CD4-positive, alpha-beta T cell (primary cell): Measurements from ENCODE around the gene PRL. TPM values are rescaled to one million over a fixed set of nuclear protein-coding genes. Genes with fewer than 3 reads are reported as not detected.

Experiments used
- ATAC-seq: fragments of 200-7000 bp; cut with Tn5 transposase; one replicate; pipeline ENCODE4 v1.10.0; 2022; ENCODE audit warnings: mild to moderate bottlenecking; ENCODE audit not compliant: poor library complexity
- CTCF ChIA-PET: fragments of 350-600 bp; sonication (Branson Sonifier 250); formaldehyde crosslinking; loops from one replicate; lab custom pipeline; 2021; ENCODE audit warnings: antibody characterized with exemption, inconsistent platforms; lab: Charles Lee
- POLR2A ChIA-PET: fragments of 350-600 bp; sonication (Branson Sonifier 250); formaldehyde crosslinking; loops from one replicate; lab custom pipeline; 2021; ENCODE audit warnings: antibody characterized with exemption, inconsistent platforms; lab: Charles Lee
- DNase-seq, 14 experiments: peaks; one replicate each; pipeline ENCODE4 v3.0.0-alpha.2; 2013 to 2020; ENCODE audit warnings: mixed read lengths in 2 of 14
- H3K27ac ChIP-seq, 2 donors: one replicate each; pipeline versions ENCODE4 v1.5.1 to v1.7.0; 2013; ENCODE audit warnings: low read length in 2 of 2, low read depth in 1 of 2, mild to moderate bottlenecking in 1 of 2
- H3K27me3 ChIP-seq, 2 experiments: 1 replicate in 1 of 2; 2 replicates in 1 of 2; pipeline versions ENCODE4 v1.6.1 to v1.7.0; 2013; ENCODE audit warnings: low read length in 2 of 2, control low read depth in 1 of 2, mild to moderate bottlenecking in 1 of 2, moderate library complexity in 1 of 2; ENCODE audit not compliant: insufficient read depth in 2 of 2, control insufficient read depth in 1 of 2
- H3K36me3 ChIP-seq: one replicate; pipeline ENCODE4 v1.6.1; 2013; ENCODE audit warnings: low read length, control low read depth; ENCODE audit not compliant: insufficient read depth
- H3K4me1 ChIP-seq: one replicate; pipeline ENCODE4 v1.6.1; 2013; ENCODE audit warnings: low read length, control low read depth; ENCODE audit not compliant: insufficient read depth
- H3K4me3 ChIP-seq: one replicate; pipeline ENCODE4 v1.5.1; 2013; ENCODE audit warnings: mild to moderate bottlenecking, low read length, moderate library complexity
- H3K9me3 ChIP-seq, 2 experiments: 1 replicate in 1 of 2; 2 replicates in 1 of 2; pipeline versions ENCODE4 v1.6.1 to v1.7.0; 2013; ENCODE audit warnings: low read length in 2 of 2, mild to moderate bottlenecking in 2 of 2, control low read depth in 1 of 2, moderate library complexity in 1 of 2; ENCODE audit not compliant: control insufficient read depth in 1 of 2, insufficient read depth in 1 of 2
- H3K27ac Mint-ChIP-seq: one replicate; pipeline ENCODE4 v1.8.0; 2020; ENCODE audit warnings: mixed read lengths
- H3K27me3 Mint-ChIP-seq: one replicate; pipeline ENCODE4 v1.8.0; 2021; ENCODE audit warnings: mixed read lengths
- H3K36me3 Mint-ChIP-seq: one replicate; pipeline ENCODE4 v1.8.0; 2021; ENCODE audit warnings: low read depth, mixed read lengths
- H3K4me1 Mint-ChIP-seq: one replicate; pipeline ENCODE4 v1.8.0; 2021; ENCODE audit warnings: low read depth, mixed read lengths
- H3K4me3 Mint-ChIP-seq: one replicate; pipeline ENCODE4 v1.8.0; 2020; ENCODE audit warnings: mild to moderate bottlenecking, mixed read lengths
- H3K9me3 Mint-ChIP-seq: one replicate; pipeline ENCODE4 v1.8.0; 2020; ENCODE audit warnings: mixed read lengths
- CTCF ChIP-seq: fragments of 200-600 bp; IDR thresholded peaks from one replicate; pipeline ENCODE4 v1.8.0; 2022; ENCODE audit warnings: antibody characterized with exemption, mild to moderate bottlenecking
- intact Hi-C, 2 experiments: fragments of 100-400 bp; cut with DNase I in 1 of 2; cut with micrococcal nuclease in 1 of 2; formaldehyde crosslinking; loops; one replicate each; pipeline versions ENCODE4 v1.15.1 to v1.9.0; 2023 to 2025; cut with DNase I, micrococcal nuclease
- polyA plus RNA-seq, 2 donors: library from polyadenylated mRNA; unstranded; fragments of 120-200 nt; gene quantifications; one replicate each; pipeline ENCODE4 v1.2.1, GENCODE V29; 2013
- total RNA-seq, 174 experiments: library from RNA in 2 of 174; stranded (reverse) in 2 of 174; gene quantifications; one replicate each; pipeline ENCODE4 v1.2.3 and lab custom pipeline; 2021 to 2026

Gene PRL
- total RNA-seq: not detected
- polyA plus RNA-seq (2013, experiment 1 of 2): 0.05 TPM
- not detected for polyA plus RNA-seq (2013, experiment 2 of 2)
- total RNA-seq (lab: John Stamatoyannopoulos, UW): 0 to 0.26 (median 0) reads per million in 172 experiments

GRCh38 chr6:22296936-22297335 lies at the start of gene PRL:
Gene PRL (minus strand): TSS chr6:22297036. CDS start chr6:22296982, 54 bp downstream.
- intact Hi-C loops: no loop called here
- no peaks in the 10 kb centered on the region for H3K36me3 ChIP-seq
- H3K4me3 ChIP-seq: no peak within 1 kb of the TSS
- no peak for ATAC-seq
- H3K9me3 ChIP-seq: peaks cover 0 to 4% of the 10 kb centered on the region in 2 experiments
- Mint-ChIP-seq H3K27ac (no peak within 1 kb of the TSS), H3K9me3 (no peaks in the 10 kb centered on the region), H3K36me3 (no peaks in the 10 kb centered on the region), H3K27me3 (no peaks in the 10 kb centered on the region), H3K4me3 (no peak within 1 kb of the TSS), H3K4me1 (no peaks in the 10 kb centered on the region)
- no peak for TF ChIP-seq CTCF
- DNase-seq: no peak
- H3K27ac ChIP-seq: no peak within 1 kb of the TSS
- POLR2A ChIA-PET: no interaction called here
- no peaks in the 10 kb centered on the region for H3K4me1 ChIP-seq
- CTCF ChIA-PET: no interaction called here
- no peaks in the 10 kb centered on the region for H3K27me3 ChIP-seq

DNA sequence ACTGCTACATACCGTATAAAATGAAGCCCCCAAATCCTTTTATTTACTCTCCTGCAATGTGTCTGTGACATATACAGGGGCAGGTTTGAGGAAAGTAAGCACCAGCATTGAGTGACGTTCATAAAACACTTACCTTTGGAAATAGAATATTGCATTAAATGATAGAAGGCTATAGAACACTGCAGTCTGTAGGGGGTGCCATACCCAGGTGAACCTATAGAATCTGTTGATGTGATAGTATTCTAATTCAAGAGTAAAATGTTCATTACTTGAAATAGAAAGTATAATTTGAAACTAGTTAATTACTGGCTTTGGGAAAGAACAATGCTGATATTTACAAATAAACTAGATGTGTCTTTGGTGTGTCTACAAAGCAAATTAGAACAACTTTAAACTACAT lies 47.0 kb upstream of the PRL start:
- ATAC-seq (no peak), DNase-seq (no peak)
- intact Hi-C loops: no loop called here
- Histone ChIP-seq H3K27ac (no peak overlapping the region), H3K36me3 (no peaks in the 10 kb centered on the region), H3K27me3 (no peaks in the 10 kb centered on the region), H3K4me3 (no peak overlapping the region), H3K9me3 (peaks cover 0 to 4% of the 10 kb centered on the region in 2 experiments), H3K4me1 (no peaks in the 10 kb centered on the region)
- ChIA-PET POLR2A (no interaction called here), CTCF (no interaction called here)
- Mint-ChIP-seq H3K27me3 (no peaks in the 10 kb centered on the region), H3K9me3 (peaks cover 6% of the 10 kb centered on the region), H3K4me1 (no peaks in the 10 kb centered on the region), H3K36me3 (no peaks in the 10 kb centered on the region), H3K27ac (no peak overlapping the region), H3K4me3 (no peak overlapping the region)
- TF ChIP-seq CTCF: no peak

GRCh38 chr6:22334778-22335177 lies 37.9 kb upstream of the PRL start:
- H3K4me1 ChIP-seq: no peaks in the 10 kb centered on the region
- H3K9me3 Mint-ChIP-seq: peaks cover 2% of the 10 kb centered on the region
- TF ChIP-seq CTCF: no peak
- no peak overlapping the region for H3K4me3 ChIP-seq
- DNase-seq: no peak
- ChIA-PET CTCF (no interaction called here), POLR2A (no interaction called here)
- no peak overlapping the region for H3K4me3 Mint-ChIP-seq
- H3K36me3 Mint-ChIP-seq: no peaks in the 10 kb centered on the region
- H3K27me3 ChIP-seq: no peaks in the 10 kb centered on the region
- ATAC-seq: no peak
- H3K4me1 Mint-ChIP-seq: no peaks in the 10 kb centered on the region
- intact Hi-C loops: no loop called here
- peaks cover 0 to 9% of the 10 kb centered on the region in 2 experiments for H3K9me3 ChIP-seq
- no peaks in the 10 kb centered on the region for H3K27me3 Mint-ChIP-seq
- H3K27ac Mint-ChIP-seq: no peak overlapping the region
- H3K36me3 ChIP-seq: no peaks in the 10 kb centered on the region
- H3K27ac ChIP-seq: no peak overlapping the region
